Stimulated activated CD8-positive, alpha-beta memory T cell treated with anti-CD3 and anti-CD28 coated beads, Interleukin-15, amount 100 ng/mL, for 48 hours (primary cell): ENCODE results near the gene DTHD1.

Experiments
- DNase-seq, 2 donors: peaks; one replicate each; pipeline ENCODE4 v3.0.0-alpha.2; 2020; ENCODE audit warnings: low read depth in 2 of 2

Gene DTHD1

DNA sequence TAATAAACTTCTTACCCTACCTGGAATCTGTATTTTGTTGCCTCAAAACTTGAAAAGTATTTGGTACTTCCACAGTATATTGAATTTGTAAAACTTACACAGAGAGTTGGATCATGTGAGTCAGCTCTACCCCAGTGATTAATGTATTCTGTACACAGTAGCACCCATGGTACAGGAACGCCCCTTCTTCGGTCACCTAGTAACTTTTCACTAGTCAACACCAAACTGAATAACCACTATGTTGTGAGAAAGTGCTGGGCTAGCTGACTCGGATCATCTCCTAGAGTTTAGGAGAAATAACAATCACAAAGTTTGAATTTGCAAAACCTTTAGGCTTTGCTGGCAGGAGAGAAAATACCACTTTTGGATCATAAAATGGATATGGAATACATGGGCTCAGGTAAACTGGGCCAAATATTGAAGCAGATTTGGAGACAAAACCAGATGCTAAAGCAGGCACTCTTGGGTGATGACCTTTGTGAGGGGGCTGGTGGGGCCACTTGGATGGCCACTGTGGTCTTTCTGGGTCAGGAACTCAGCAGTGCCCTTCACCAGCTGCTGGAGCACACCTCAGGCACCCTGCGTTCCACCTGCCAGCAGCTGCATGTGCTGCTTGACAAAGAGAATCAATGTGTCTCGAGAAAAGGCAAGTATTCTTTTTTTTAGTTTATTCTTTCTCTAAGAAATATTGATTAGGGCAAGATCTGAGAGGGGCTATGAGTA, at the start of gene DTHD1:
Gene DTHD1, plus strand, starts transcription at position 233 of the 723 bp plus-strand sequence. Its CDS starts 143 bp downstream, at position 376.
- peak; percentile 19 to 27 for DNase-seq

DNA sequence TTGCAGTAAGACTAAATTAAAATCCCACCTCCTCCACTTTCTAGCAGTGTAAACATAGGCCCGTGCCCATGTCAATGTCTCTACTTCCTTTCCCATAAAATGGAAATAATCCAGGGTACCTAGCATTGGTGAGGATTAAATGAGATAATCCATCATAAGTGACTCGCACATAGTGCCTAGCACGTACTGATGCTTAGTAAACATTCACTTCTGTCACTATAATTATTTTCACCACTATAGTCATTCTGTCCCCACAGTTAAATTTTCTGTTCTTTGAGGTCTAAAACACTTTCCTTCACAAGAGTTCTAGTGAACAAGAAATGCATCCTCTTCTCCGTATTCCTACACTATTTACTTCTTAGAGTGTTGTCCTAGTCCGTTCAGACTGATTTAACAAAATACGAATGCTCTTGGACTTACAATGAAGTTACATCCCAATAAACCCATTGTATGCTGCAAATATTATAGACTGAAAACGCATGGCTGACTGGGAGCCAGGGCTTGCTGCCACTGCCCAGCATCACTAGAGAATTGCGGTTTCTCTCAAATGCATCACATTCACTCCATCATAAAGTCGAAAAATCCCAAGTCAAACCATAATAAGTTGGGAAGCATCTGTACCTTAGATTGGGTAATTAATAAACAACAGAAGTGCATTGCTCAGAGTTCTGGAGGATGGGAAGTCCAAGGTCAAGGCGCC, 47.7 kb upstream of the DTHD1 start:
- no peak for DNase-seq

DNA sequence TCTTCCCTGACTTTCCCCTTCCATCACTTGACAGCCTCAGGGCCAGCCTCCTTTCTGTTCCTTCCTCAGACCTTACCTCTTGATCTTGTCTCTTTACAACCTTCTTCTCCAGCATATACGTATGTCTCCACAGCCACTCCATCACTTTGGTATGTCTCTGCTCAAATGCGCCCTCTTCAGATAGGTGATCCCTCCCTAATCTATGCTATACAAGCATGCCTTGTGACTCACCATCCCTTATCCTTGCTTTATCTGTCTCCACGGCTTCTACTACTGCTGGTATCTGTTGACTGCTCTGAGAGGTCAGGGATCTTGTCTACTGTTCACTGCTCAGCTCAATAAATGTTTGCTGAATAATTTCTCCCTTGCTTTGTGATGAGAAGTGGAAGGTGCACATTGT, 46.1 kb upstream of the DTHD1 start:
- no peak for DNase-seq

DNA sequence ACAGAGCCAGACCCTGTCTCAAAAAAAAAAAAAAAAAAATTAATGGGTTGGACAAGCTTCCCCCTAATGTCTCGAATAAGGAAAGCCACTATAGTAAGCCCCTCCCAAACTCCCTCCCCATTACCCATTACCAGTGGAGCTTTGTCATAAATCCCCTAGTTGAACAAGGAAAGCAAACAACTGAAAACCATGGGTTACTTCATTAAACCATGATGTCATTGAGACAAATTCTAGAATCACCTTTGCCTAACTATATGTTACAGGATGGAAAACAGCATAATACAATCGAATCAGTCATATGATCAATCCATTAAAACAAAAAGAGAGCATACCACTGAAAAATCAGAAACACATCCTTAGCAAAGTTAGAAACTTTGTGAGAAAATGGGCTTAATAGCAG, 45.3 kb upstream of the DTHD1 start:
- no peak for DNase-seq

DNA sequence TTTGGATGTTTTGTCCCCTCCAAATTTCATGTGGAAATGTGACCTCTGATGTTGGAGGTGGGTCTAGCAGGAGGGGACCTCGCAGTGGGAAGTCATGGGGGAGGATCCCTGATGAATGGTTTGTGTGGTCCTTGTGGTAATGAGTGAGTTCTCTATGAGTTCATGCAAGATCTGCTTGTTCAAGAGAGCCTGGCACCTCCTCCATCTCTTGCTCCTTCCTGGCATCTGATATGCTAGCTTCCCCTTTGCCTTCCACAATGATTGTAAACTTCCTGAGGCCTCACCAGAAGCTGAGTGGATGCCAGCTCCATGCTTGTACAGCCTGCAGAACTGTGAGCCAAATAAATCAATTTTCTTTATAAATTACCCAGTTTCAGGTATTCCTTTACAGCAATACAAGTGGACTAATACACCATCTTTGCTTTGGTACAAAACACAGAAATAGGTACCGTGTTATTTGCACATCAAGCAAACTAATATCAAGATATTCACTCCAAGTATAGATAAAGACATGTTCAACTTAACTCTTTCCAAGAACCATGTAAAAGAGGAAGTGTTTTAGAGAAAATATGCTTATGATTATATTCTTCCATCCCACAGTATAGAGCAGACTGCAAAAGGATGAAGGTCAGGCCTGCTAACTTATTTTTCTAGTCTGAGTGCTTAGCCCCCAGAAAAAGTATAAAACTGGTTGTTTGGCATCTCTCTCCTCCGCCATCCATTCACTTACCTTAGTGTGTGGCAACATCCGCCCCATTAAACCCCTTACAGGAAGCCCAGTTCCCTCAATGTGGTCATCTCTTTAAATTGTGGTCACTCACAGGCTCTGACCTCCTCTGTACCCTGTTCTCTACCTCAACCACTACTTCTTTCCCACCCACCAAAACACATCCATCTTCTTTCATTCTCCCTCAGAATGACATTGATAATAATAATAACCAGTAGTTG, 43.8 kb upstream of the DTHD1 start:
- DNase-seq = no peak

DNA sequence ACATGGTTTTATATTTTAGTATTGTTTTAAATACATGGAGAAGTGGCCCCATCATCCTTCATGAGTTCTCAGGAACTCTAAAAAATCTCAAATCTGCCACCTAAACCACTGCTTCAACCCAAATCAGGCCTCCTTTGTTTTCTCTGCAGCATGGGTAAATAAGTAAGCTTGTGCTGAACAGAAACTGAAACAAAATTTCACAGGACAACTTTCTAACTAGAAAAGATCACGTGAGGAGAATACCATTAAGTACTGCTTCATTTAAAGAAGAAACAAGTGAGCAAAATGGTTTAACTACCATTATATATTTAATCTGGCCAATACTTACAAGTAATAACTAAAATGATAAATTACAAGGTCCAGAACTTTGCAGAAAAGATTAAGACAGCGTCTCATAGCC, 39.6 kb upstream of the DTHD1 start:
- no peak for DNase-seq

DNA sequence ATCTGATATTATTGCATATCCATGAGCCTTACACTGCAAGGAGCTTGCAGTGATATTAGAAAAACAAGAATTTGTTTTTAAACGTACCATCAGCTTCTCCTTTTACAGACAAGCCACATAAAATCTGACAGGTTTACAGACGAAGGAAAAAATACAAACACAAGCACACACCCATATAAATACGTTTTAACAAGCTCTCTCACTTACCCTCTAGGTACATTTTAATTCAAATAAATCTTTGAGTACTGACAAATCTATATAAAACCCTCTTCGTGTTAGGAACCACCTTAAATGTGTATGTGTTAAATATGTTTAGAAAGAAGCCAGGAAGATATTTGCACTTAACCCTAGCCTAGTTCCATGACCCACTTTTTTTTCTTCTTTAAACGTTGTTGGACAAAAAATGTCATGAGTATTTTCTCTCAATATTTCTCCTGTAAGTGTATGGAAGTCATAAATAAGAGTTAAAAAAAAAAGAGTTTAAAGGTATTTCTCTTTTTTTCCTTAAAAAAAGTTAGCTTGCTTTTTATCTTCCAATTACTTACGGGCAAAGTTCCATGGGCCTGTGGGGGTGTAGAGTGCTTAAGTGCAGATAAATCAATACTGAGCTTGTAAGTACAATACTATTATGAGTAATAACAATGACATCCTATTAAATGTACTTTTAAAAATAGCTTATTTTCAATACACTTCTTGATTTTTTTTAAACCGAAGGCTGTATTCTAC, 38.6 kb upstream of the DTHD1 start:
- no peak for DNase-seq

DNA sequence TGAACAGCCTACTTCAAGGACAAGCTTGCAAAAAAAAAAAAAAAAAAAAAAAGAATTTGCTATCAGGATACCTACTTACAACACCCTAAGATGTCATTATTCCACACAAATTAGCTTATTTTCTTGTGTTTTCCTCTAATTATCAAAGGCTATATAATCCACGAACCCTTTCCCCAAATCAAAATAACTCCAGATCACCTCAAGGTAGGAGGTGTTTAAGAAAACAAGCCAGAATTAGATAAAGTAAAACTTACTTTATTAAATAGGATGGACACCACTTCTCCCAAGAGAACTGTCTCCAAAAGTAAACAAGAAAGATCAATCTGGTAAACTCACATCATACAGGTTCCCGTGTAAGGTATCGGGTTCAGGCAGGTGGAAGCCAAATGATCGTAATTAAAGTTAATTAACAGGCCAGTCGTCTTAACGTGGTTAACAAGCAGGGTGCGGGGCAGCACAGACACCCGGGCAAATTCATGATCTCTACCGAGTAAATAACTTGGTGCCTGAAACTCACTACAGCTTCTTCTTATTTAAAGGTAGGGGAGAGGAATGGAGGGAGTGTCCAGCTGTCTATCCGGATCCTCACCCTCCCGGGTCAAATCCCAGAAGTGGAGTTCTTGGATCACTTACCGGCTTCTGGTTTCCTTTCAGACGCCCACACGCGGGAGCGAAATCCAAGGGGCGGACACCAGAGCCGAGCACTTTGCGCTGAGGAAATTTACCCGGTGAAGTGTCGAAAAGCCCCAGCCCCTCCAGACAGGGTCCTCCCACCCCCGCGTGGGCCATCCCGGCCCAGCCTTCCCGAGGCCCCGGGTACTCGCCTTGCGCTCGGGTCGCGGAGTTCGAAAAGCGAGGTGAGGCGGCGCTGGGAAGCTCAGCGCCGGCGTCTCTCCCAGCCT, 37.8 kb upstream of the DTHD1 start:
- peak in 1 of 2 donors; percentile 49 for DNase-seq

DNA sequence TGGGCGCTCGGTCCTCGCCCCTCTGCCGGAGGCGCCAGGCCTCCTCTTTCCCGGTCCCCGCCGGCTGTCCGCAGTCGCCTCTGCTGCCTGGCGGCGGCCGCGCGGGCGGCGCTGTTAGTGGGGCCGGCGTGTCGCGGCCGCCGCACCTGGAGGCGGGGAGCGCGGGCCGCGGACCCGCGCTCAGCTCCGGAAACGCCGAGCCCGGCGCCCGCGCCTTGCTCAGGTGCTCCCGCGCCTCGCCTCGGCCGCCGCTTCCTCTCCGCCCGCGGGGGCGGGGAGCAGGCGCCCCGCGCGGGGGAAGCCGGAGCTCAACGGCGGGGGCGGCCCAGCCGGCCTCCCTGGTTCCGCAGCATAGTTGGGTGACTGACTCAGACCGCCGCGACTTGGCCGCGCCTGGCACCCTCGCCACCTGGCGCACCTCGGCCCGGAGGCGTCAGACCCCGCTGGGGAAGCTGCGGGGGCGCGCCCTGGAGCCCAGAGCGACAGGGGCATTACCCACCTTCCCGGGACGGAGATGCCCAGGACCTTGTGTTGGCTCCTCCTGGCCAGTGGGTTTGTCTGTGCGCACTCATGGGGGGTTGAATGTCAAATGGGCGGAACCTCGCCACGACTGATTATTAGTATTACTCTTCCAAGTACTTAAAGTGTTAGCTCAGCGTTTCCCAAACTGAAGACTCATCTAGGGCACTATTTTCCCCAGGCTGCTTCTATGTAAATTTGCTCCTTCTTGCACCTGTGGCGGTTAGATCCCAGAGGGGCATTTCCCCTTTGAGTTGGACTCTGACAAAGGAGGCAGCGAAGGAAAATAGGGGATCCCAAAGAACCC, 36.9 kb upstream of the DTHD1 start, which contains the start of gene ARAP2:
Gene ARAP2, minus strand, starts transcription at position 258 of the 826 bp plus-strand sequence. CDS start 15,028 bp downstream, outside the sequence.
- peak; percentile 68 to 74 for DNase-seq

DNA sequence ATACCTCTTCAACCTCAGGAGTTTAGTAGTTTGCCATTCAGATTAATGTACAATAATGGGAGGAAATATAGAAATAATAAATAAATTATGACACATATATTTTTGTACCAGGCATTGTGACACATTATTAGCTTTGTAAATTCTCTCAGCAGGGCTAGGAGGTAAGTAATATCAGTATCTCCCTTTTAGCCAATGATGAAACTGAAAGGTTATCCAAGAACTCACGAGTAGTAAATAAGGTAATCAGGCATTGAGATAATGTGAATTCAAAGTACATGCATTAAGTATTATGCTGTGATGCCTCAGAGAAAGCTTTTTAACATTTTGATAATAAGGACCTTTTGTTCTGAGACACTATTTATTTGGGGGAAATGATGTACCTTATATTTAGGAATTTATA, 31.8 kb upstream of the DTHD1 start:
- DNase-seq = no peak

DNA sequence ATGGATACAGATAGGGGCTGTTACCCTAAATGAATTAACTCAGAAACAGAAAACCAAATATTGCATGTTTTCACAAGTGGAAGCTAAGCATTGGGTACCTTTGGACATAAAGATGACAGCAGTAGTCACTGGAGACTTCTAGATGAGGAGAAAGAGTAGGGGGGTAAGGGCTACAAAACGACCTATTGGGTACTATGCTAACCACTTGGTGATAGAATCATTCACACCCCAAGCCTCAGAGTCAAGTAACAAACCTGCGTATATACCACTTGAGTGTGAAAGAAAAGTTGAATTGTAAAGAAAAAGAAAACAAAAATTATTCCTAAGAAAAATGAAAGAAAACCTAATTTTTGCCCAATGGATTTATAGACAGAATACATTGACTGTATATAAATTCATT, 29.4 kb upstream of the DTHD1 start:
- no peak for DNase-seq

DNA sequence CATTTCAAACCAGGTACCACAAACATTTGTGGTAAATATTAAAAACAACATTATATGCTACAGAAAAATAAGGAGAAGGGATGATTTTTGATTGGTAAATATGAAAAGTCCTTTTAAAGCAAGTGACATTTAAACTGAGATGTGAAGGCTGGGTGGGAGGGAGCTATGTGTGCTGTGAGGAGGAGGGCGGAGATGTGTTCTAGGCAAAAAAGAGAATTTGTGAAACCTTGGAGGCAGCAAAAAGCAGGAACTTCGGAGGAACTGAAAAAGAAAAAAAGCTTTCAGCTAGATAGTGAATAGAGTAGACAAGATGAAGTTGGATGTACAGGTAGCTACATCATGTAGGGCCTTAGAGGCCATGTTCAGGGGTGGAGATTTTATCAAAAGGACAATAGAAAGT, 27.0 kb upstream of the DTHD1 start:
- DNase-seq = no peak

DNA sequence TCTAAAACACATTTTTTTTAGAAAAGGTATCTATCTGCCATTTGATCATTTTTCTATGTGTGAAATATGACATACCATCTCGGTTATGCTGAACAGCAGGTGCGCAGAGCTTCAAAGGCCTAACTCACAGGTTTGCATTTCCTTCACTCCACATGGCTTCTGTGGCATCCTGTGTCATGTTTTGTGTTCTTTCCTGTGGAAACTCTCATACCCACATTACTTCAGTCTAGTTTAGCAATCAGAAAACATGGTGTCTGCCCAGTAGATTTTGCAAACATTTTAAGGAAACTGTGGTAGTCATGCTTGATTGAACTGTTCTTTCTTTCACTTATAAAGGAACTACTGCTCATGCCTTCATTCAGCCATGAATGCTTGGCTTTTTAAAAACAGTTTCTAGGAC, 25.8 kb upstream of the DTHD1 start:
- no peak for DNase-seq

DNA sequence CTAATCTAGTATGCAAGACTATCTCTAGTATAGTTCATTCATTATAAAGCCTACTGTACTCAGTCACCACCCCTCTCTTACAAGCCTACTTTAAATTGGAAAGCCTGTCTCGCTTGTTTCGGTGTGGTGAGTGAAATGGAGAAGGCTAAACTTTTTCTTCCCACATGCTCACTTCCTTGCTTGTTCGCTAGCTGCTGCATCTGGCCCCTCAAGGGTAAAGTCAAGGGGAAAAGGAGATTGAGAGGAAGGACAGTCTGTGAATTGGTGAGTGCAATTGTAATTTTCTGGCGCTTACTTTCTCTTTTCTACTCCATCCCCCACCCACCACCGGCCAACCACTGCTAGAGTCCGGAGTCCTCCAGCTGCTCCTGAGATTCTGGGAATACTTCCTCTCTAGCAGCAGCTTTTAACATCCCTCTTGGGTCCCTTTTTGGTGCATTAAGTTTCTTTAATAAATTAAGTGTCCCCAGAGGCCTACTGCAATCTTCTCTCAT, 25.0 kb upstream of the DTHD1 start:
- no peak for DNase-seq

DNA sequence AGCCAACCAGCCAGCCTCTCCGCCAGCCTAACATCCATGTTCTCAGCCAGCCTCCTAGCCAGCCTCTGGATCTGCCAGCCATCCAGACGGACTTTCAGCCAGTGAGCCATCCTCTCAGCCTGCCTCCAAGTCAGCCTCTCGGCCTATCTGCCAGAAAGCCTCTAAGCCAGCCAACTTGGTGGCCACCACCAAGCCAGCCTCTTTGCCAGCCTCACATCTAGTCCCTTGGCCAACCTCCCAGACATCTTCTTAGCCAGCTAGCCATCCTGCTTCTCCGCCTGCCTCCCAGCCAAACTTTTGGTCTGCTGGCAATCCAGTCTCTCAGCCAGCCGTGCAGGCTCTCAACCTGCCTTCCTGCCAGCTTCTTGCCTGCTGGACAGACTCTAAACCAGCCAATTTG, 20.7 kb upstream of the DTHD1 start:
- no peak for DNase-seq

DNA sequence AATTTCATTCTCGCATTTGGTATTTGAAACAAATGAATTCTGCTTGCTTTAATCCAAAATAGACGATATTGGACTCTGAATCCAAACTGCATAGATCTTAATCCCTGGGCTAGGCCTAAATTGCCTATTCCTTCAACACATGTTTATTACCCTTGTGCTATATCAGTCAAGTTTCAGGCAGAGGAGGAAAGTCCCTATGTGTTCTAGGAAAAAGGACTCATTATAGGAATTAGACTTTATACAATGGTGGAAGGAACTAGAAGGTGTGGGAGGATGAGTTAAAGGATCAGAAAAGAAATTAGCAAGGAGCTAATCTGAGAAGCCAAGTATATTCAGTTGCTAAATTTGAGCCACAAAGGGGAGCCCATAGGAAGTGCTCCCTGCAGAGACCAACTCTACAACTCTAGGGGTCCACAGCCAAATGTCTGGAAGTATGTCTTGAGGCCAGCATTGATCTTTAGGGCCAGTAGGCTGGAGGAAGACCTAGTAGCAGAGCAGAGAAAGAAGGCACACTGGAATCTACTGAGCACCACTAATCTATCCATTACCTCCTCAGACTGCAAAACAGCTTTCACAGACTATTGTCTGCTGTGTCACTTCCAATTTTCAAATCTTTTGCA, 17.1 kb upstream of the DTHD1 start:
- no peak for DNase-seq

DNA sequence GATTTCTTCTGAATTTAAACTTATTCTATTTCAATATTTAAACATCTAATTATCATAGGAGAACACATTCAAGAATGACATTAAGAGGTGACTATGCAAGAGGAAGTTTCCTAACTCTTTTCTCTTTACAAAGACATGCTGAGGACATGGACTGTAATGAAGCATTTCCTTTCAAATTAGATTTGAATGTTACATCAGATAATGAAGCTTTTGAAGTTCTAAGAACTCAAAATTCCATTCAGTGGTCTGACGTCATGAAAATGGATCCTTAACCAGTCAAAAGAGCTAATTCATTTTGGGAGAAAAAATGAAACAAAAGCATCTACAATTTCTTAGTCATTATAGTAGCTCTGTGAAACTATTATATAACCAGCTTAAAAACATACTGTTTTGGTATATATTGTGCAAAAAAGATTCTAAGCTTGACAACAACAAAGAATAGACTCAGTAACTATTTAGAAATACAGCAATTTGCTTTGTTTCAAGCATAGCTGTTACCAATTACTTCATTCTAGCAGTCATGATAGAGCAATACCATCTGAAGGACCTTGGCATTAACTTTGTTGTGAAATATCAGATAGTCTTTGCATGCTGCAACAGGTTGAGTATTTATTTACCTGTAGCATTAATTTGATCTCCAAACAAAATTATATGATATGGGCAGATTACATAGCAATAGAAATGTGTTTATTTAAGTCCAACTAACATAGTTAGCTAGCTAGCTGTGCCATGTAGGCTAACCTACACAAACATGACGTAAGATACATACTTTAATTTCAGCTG, 13.7 kb upstream of the DTHD1 start:
- no peak for DNase-seq

DNA sequence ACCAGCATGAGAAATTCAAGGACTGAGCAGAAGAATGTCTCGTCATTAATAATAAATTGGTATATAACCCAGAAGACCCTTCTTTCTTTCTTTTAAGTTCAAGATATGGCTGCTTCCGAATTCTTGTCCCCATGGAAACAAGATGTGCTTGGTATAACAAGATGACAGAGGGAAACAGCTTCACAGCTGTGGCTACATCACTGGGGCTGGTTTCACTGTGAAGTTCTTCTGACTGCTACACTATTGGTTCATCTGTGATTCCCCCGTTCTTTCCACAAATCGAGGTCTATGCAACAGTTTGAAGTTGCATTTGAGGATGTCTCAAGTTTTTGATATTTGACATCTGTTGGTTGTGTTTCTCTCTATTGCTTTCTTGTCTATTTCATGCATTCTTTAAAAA, 12.3 kb upstream of the DTHD1 start:
- DNase-seq = no peak
